ENCODE data around the gene SLC26A1.
"Not testable (repeated sequence)": the region's sequence is repeated elsewhere in the genome, so short reads cannot be mapped to it uniquely, and the experiment has no call there.

SLC26A1 gene

GRCh38 chr4:951594-952468 lies 41.4 kb downstream of the SLC26A1 start:
- DNase-seq = no peak

- no peak for DNase-seq
Measured at GRCh38 chr4:951186-951585, 42.0 kb downstream of the SLC26A1 start.

- DNase-seq = no peak
Measured at GRCh38 chr4:950136-951020, 42.8 kb downstream of the SLC26A1 start.

DNA sequence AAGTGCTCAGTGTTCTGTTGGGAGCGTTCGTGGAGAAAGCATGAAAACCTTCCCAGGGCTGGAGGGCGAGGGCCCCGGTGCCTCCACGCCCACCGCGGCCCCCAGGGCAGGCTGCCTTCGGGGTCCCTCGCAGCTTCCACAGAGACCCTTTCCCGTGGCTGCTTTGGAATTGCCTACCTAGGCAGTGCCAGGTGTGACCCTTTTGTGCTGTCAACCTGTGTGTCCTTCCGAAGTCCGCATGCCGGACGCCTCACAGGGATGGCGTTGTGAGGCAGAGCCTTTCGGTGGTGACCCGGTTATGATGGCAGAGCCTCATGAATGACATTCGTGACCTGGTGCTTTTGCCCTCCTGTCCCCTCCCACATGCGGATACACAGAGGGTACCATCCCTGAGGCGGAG lies 43.5 kb downstream of the SLC26A1 start:
- DNase-seq = no peak

DNA sequence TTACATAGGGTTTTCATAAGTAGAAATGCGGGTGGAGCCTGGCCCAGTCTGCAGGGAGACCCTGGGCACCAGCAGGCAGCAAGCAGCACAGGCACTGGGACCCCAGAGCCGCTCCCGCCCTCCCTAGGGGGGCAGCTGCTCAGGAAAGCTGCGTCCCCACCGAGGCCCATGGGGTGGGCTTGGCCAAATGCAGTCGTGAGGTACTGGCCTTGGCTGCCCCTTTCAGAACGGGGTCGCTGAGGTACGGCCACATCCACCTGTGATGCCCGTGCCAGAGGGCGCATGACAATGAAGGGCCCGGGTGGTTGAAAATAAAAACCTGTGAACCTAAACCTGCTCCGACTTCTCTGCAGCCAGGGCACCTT lies 44.3 kb downstream of the SLC26A1 start:
- DNase-seq = no peak

- DNase-seq = no peak
Measured at GRCh38 chr4:948101-948935, 44.9 kb downstream of the SLC26A1 start.

DNA sequence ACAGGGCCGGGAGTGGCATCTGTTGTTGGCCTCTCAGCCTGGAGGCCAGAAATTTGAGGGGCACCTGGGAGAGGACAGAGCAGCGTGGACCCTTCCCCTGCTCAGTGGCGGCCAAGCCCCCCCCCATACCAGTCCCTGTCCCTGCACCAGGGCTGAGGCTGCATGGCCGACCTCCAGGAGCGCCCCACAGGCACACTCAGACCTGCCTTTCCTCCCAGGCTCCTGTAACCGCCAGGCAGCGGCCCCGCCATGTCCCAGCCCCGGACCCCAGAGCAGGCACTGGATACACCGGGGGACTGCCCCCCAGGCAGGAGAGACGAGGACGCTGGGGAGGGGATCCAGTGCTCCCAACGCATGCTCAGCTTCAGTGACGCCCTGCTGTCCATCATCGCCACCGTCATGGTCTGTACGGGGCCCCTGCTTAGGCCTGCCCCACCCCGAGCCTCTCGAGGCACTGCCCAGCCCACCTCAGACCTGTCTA lies 45.7 kb downstream of the SLC26A1 start:
- DNase-seq = no peak

GRCh38 chr4:946517-947471 lies 46.4 kb downstream of the SLC26A1 start:
- no peak for DNase-seq

DNA sequence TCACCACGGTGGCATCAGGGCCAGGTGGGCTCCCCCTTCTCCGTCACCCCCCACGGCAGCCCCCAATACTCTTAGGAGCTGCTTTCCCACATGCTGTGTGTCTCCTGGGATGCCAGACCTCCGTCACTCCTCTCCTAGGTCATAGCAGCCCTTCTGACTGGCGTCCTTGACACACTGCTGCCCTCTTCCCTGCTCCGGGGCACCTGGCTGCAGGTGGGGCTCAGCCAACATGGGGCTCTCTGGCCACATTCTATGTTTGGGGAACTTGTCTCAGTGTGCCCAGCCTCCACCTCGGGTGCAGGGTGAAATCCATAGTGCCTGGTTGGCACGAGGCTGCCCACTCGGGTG lies 47.1 kb downstream of the SLC26A1 start:
- DNase-seq = no peak

DNA sequence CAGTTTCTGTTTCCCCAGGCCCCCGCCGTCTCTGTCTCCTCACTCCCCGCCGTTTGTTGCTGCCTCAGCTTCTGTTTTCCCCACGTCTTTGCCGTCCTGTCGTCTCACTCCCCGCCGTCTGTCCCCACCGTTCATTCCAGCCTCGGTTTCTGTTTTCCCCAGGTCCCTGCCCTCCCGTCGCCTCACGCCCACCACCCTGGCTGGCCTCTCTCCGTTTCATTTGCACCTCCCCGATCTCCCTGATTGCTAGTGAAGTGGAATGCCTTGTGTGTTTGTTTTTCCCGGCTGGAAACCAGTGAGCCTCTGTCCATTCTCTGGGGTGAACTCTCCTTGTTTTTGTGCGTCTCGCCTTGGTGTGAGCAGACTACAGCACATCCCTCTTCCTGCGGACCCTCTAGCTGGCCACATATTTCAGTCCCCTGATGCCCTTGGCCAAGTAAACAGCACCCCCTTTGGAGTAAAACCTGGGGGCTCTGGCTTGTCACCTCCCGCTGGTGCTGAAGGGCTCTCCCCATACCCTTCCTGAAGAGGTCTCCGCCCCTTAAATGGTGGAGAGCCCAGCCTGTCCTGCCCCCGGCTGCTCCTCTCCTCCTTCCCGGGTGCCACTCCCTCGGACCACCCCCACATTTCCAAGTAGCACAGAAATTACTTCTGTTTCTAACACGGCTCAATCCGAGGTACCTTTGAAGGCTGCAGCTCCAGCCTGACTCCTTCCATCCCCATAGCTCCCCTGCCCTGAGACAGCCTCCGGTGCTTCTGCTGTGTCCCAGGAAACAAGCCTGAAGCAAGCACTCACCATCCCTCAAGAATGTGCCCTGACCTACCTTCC lies 47.7 kb downstream of the SLC26A1 start:
- no peak for DNase-seq

DNA sequence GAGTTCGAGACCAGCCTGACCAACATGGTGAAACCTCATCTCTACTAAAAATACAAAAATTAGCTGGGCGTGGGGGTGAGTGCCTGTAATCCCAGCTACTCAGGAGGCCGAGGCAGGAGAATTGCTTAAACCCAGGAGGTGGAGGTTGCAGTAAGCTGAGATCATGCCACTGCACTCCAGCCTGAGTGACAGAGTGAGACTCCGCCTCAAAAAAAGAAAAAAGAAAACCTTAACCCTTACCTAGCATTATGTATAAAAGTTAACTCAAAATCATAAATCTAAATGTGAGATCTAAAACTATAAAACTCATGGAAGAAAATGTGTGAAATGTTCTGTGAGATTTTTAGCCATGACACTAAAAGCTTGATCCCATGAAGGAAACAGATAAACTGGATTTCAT lies 53.7 kb downstream of the SLC26A1 start:
- not testable (repeated sequence) for DNase-seq

Data from suppressor macrophage treated with lipopolysaccharide for 1 hour (primary cell).